ENCODE measurements around the gene PCNT.

The PCNT gene

DNA sequence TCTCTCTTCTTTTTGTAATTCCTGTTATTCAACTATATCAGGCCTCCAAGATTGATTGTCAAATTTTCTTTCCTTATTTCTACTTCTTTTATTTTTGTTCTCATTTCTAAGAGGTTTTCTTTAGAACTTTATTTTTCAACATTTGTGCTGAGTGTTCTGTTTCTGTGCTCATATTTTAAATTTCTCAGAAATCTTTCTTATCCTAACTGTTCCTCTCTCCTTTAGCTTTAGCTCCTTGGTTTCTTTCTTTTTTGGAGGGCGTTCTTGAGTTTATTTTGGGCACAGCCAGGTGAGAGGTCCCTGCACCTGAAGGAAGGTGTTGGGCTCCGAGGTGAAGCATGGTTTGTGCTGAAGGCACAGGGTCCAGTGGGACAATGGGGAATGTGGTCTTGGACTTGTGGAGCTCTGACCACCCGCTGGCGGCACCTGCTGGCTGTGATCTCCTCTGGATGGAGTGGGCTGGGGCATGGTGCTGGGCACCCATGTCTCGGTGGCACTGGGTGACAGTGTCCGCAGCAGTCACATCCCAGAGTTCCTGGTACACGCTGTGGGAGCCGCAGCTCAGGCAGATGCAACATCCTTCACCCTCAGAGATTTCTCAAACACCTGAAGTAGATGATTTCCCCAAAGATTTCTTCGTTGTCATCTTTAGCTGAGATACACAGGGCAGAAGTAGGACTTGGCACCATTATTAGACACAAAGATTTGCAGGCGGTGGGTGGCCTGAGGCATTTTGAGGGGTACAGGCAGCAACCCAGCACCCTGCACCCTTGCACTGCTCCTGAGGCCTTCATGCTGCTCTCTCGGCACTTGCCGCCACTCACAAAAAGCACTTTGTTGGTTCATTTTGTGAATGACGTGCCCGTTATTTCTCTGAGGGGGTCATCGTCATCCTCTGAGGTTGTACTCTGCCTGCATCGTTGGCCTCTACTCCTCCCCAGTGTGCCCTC lies 96.6 kb downstream of the PCNT start:
- no peak overlapping the region for H3K4me3 ChIP-seq (ENCODE audit: low read depth, low read length)
- H3K36me3 ChIP-seq (ENCODE audit: insufficient read depth, low read length), result peaks cover 7% of the 10 kb centered on the region; the same call in 1 of the 2 replicates
- no peak overlapping the region for H2AFZ ChIP-seq (ENCODE audit: low read length, unreplicated experiment)
- no peaks in the 10 kb centered on the region for H3K4me1 ChIP-seq (ENCODE audit: control insufficient read depth, insufficient read depth, low read length, unreplicated experiment)
- H3K27ac ChIP-seq (ENCODE audit: low read depth, low read length), result no peak overlapping the region
- no peaks in the 10 kb centered on the region for H3K27me3 ChIP-seq (ENCODE audit: insufficient read depth, low read length)
- H3K79me2 ChIP-seq (ENCODE audit: control insufficient read depth, insufficient read depth, low read length, unreplicated experiment), result no peaks in the 10 kb centered on the region

DNA sequence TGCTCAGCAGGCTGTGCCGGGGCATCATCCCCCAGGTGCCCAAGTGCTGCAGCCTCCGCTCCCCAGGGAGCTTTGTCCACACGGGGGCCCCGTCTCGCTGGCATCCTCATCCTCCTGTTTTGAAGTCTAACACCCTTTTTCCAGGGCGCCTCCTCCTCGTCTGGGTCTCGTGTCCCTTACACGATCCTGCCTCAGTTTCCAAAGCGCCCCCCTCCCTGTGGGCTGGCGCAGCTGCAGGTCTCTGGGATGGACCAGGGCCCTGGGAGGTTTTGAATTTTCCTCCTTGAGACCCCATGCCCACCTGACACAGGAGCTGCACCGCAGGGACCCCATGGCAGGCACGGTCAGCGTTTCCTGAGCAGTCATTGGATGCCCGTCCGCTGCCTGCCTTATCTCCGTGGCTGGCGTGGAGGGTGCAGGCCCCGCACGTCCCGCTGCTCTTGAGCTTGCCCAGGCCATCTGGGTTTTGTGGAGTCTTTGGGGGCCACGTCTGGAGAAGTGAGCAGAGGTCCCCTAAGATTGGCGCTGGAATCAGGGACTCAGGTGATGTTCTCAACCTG lies 97.3 kb downstream of the PCNT start:
- Histone ChIP-seq H2AFZ (ENCODE audit: low read length, unreplicated experiment) (no peak overlapping the region), H3K4me3 (ENCODE audit: low read depth, low read length) (no peak overlapping the region), H3K27me3 (ENCODE audit: insufficient read depth, low read length) (no peaks in the 10 kb centered on the region), H3K4me1 (ENCODE audit: control insufficient read depth, insufficient read depth, low read length, unreplicated experiment) (no peaks in the 10 kb centered on the region), H3K36me3 (ENCODE audit: insufficient read depth, low read length) (peaks cover 7% of the 10 kb centered on the region; the same call in 1 of the 2 replicates), H3K79me2 (ENCODE audit: control insufficient read depth, insufficient read depth, low read length, unreplicated experiment) (no peaks in the 10 kb centered on the region), H3K27ac (ENCODE audit: low read depth, low read length) (no peak overlapping the region)

- Histone ChIP-seq H3K36me3 (ENCODE audit: insufficient read depth, low read length) (peaks cover 7% of the 10 kb centered on the region; the same call in 1 of the 2 replicates), H3K79me2 (ENCODE audit: control insufficient read depth, insufficient read depth, low read length, unreplicated experiment) (no peaks in the 10 kb centered on the region), H3K27me3 (ENCODE audit: insufficient read depth, low read length) (no peaks in the 10 kb centered on the region), H3K4me3 (ENCODE audit: low read depth, low read length) (no peak overlapping the region), H2AFZ (ENCODE audit: low read length, unreplicated experiment) (no peak overlapping the region), H3K4me1 (ENCODE audit: control insufficient read depth, insufficient read depth, low read length, unreplicated experiment) (no peaks in the 10 kb centered on the region), H3K27ac (ENCODE audit: low read depth, low read length) (no peak overlapping the region)
Observed at GRCh38 chr21:46421756-46422555, 98.0 kb downstream of the PCNT start.

- H3K4me3 ChIP-seq (ENCODE audit: low read depth, low read length), result no peak overlapping the region
- no peak overlapping the region for H3K27ac ChIP-seq (ENCODE audit: low read depth, low read length)
Observed at GRCh38 chr21:46422636-46423241, 98.8 kb downstream of the PCNT start.

GRCh38 chr21:46423546-46424038 lies 99.6 kb downstream of the PCNT start:
- peaks cover 7% of the 10 kb centered on the region; the same call in 1 of the 2 replicates for H3K36me3 ChIP-seq (ENCODE audit: insufficient read depth, low read length)
- no peak overlapping the region for H3K27ac ChIP-seq (ENCODE audit: low read depth, low read length)

More at GRCh38 chr21:46422636-46423241, 98.8 kb downstream of the PCNT start:
- Histone ChIP-seq H3K4me1 (ENCODE audit: control insufficient read depth, insufficient read depth, low read length, unreplicated experiment) (no peaks in the 10 kb centered on the region), H3K36me3 (ENCODE audit: insufficient read depth, low read length) (peaks cover 7% of the 10 kb centered on the region; the same call in 1 of the 2 replicates), H2AFZ (ENCODE audit: low read length, unreplicated experiment) (no peak overlapping the region), H3K79me2 (ENCODE audit: control insufficient read depth, insufficient read depth, low read length, unreplicated experiment) (no peaks in the 10 kb centered on the region), H3K27me3 (ENCODE audit: insufficient read depth, low read length) (no peaks in the 10 kb centered on the region)

DNA sequence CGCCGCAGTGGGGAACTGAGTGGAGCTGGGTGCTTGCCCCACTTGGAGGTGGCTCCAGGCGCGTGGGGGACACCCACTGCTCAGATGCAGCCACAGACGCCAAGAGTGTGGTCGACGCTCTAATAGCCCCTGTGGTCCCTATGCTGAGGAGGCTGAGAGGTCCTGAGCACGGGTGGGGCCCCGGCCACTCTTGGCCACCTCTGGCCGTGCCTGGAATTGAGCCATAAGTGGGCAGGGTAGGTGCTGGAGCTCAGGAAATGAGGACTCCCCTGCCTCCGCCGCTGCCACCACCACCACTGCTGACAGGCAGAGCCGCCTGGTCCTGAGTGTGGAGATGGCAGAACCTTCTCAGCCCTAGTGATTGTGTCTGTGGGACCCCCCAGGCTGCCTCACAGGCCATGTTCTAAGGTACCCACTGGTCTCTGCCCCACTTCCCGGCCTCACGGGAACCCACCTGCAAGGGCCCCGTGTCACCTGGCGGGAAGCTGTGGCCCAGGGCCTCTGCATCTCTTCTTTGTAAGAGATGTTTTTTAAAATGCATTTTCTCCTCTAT lies 100.2 kb downstream of the PCNT start:
- Histone ChIP-seq H3K4me1 (ENCODE audit: control insufficient read depth, insufficient read depth, low read length, unreplicated experiment) (no peaks in the 10 kb centered on the region), H3K79me2 (ENCODE audit: control insufficient read depth, insufficient read depth, low read length, unreplicated experiment) (no peaks in the 10 kb centered on the region), H3K36me3 (ENCODE audit: insufficient read depth, low read length) (peaks cover 7% of the 10 kb centered on the region; the same call in 1 of the 2 replicates), H2AFZ (ENCODE audit: low read length, unreplicated experiment) (no peak overlapping the region), H3K27me3 (ENCODE audit: insufficient read depth, low read length) (no peaks in the 10 kb centered on the region), H3K27ac (ENCODE audit: low read depth, low read length) (no peak overlapping the region), H3K4me3 (ENCODE audit: low read depth, low read length) (no peak overlapping the region)

More at GRCh38 chr21:46423546-46424038, 99.6 kb downstream of the PCNT start:
- Histone ChIP-seq H3K27me3 (ENCODE audit: insufficient read depth, low read length) (no peaks in the 10 kb centered on the region), H3K4me3 (ENCODE audit: low read depth, low read length) (no peak overlapping the region), H3K4me1 (ENCODE audit: control insufficient read depth, insufficient read depth, low read length, unreplicated experiment) (no peaks in the 10 kb centered on the region), H2AFZ (ENCODE audit: low read length, unreplicated experiment) (no peak overlapping the region), H3K79me2 (ENCODE audit: control insufficient read depth, insufficient read depth, low read length, unreplicated experiment) (no peaks in the 10 kb centered on the region)

DNA sequence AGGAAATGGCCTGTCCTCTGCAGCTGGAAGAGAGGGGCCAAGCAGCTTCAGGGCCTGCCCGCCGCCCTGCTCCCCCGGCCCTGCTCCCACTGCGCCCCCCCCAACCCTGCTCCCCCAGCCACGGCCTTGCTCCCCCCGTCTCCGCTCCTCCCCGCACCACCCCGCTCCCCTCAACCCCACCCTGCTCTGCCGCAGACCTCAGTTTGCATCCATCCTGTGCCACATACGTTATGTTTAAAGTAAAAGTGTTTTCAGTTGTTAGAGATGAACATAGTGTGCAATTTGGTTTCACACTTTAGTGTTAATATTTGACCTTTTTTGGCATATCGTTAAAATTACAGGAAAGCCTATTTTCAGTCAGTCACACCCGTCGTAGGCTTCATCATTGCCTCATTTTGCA lies 100.7 kb downstream of the PCNT start:
- H3K27me3 ChIP-seq (ENCODE audit: insufficient read depth, low read length), result no peaks in the 10 kb centered on the region
- H3K4me1 ChIP-seq (ENCODE audit: control insufficient read depth, insufficient read depth, low read length, unreplicated experiment), result no peaks in the 10 kb centered on the region
- no peak overlapping the region for H2AFZ ChIP-seq (ENCODE audit: low read length, unreplicated experiment)
- peaks cover 7% of the 10 kb centered on the region; the same call in 1 of the 2 replicates for H3K36me3 ChIP-seq (ENCODE audit: insufficient read depth, low read length)
- no peak overlapping the region for H3K27ac ChIP-seq (ENCODE audit: low read depth, low read length)
- no peaks in the 10 kb centered on the region for H3K79me2 ChIP-seq (ENCODE audit: control insufficient read depth, insufficient read depth, low read length, unreplicated experiment)
- H3K4me3 ChIP-seq (ENCODE audit: low read depth, low read length), result no peak overlapping the region

DNA sequence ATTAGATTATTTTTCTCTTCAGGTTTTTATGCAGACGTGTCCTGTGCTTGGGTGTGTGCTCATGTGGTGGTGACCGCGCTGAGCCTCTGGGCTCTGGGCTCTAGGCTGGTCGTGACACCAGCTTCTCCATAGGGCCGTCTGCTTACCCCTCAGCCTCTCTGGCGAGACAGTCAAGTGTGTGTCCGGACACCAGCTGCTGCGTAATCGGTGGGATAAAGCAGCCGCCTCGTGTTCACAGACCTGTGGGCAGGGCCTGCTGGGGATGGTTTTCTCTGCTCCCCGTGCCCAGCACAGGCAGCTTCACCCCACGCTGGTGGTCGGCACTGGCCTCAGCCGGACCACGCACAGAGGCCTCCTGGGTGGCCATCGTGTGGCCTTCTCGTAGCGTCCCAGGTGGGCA lies 101.1 kb downstream of the PCNT start:
- Histone ChIP-seq H3K4me3 (ENCODE audit: low read depth, low read length) (no peak overlapping the region), H3K36me3 (ENCODE audit: insufficient read depth, low read length) (peaks cover 7% of the 10 kb centered on the region; the same call in 1 of the 2 replicates), H3K27me3 (ENCODE audit: insufficient read depth, low read length) (no peaks in the 10 kb centered on the region), H3K4me1 (ENCODE audit: control insufficient read depth, insufficient read depth, low read length, unreplicated experiment) (no peaks in the 10 kb centered on the region), H2AFZ (ENCODE audit: low read length, unreplicated experiment) (no peak overlapping the region), H3K79me2 (ENCODE audit: control insufficient read depth, insufficient read depth, low read length, unreplicated experiment) (no peaks in the 10 kb centered on the region), H3K27ac (ENCODE audit: low read depth, low read length) (no peak overlapping the region)

- H3K27me3 ChIP-seq (ENCODE audit: insufficient read depth, low read length), result no peaks in the 10 kb centered on the region
- peaks cover 10% of the 10 kb centered on the region; the same call in 1 of the 2 replicates for H3K36me3 ChIP-seq (ENCODE audit: insufficient read depth, low read length)
- no peak overlapping the region for H2AFZ ChIP-seq (ENCODE audit: low read length, unreplicated experiment)
- H3K27ac ChIP-seq (ENCODE audit: low read depth, low read length), result no peak overlapping the region
- H3K4me1 ChIP-seq (ENCODE audit: control insufficient read depth, insufficient read depth, low read length, unreplicated experiment), result no peaks in the 10 kb centered on the region
- no peaks in the 10 kb centered on the region for H3K79me2 ChIP-seq (ENCODE audit: control insufficient read depth, insufficient read depth, low read length, unreplicated experiment)
- H3K4me3 ChIP-seq (ENCODE audit: low read depth, low read length), result no peak overlapping the region
Observed at GRCh38 chr21:46425571-46425970, 101.6 kb downstream of the PCNT start.

Measured in ACC112 (cell line).